Adrenal gland (tissue), 12 donors: ENCODE measurements around the gene PRKCA. TPM values are rescaled to one million over a fixed set of nuclear protein-coding genes. Genes with fewer than 3 reads are reported as not detected.

ENCODE experiments used
- DNase-seq, 7 donors: peaks; one replicate each; pipeline ENCODE4 v3.0.0-alpha.2; 2019 to 2020
- H3K27ac ChIP-seq, 5 donors: fragments of 200-600 bp; sonication (generic) in 4 of 5; 1 replicate in 3 of 5; 2 replicates in 2 of 5; pipeline versions ENCODE4 v1.5.1 to v1.8.0; 2016 to 2020; ENCODE audit warnings: mild to moderate bottlenecking in 1 of 5
- H3K27me3 ChIP-seq: fragments of 200-600 bp; 2 replicates; pipeline ENCODE4 v1.8.0; 2021
- H3K36me3 ChIP-seq, 2 donors: fragments of 200-600 bp; replicated peaks in 1 of 2; 1 replicate in 1 of 2; 2 replicates in 1 of 2; pipeline versions ENCODE4 v1.5.1 to v1.8.0; 2018 to 2022
- H3K4me1 ChIP-seq, 2 donors: fragments of 200-600 bp; replicated peaks in 1 of 2; 1 replicate in 1 of 2; 2 replicates in 1 of 2; pipeline versions ENCODE4 v1.5.1 to v1.8.0; 2018 to 2021
- H3K4me3 ChIP-seq, 4 donors: fragments of 200-600 bp; sonication (generic) in 3 of 4; one replicate each; pipeline ENCODE4 v1.5.1; 2016 to 2018
- H3K9me3 ChIP-seq, 3 donors: fragments of 200-600 bp; sonication (generic) in 1 of 3; replicated peaks in 1 of 3; 1 replicate in 2 of 3; 2 replicates in 1 of 3; pipeline versions ENCODE4 v1.5.1 to v1.8.0; 2016 to 2021
- POLR2A ChIP-seq, 2 donors: fragments of 450-650 bp; IDR thresholded peaks; one replicate each; pipeline ENCODE4 v1.6.1; 2017; ENCODE audit warnings: antibody characterized with exemption in 2 of 2, mild to moderate bottlenecking in 2 of 2, moderate library complexity in 1 of 2
- WGBS, 4 donors: extraction: QIAGEN DNeasy Blood & Tissue Kit in 2 of 4; methylation state at CpG; one replicate each; pipeline versions ENCODE4 v1.1.5 to v1.1.7; 2013 to 2017; 5-methylcytosine and 5-hydroxymethylcytosine counted together
- intact Hi-C, 2 donors: fragments of 100-400 bp; cut with DNase I; formaldehyde crosslinking; loops; one replicate each; pipeline versions ENCODE4 v1.14.1 to v1.15.0; 2022 to 2023
- polyA plus RNA-seq, 3 donors: library from polyadenylated mRNA; stranded (reverse); fragments of 200-250 nt in 2 of 3; fragments of 350-450 nt in 1 of 3; fragmentation: Illumina TruSeq in 1 of 3; extraction: RNeasy Lipid Tissue Mini Kit (QIAGEN cat#74804) in 1 of 3; gene quantifications; one replicate each; pipeline ENCODE4 v1.2.3, GENCODE V29; 2013 to 2014
- total RNA-seq, 9 donors: library from RNA; depleted of rRNA in 4 of 9; stranded (reverse); fragments of >200 nt in 4 of 9; fragments of 120-200 nt in 1 of 9; fragmentation: NEBNext Ultra II Directional in 1 of 9; extraction: Animal tissue kit (Norgen Biotek cat#: 25700) in 1 of 9; gene quantifications; one replicate each; pipeline versions ENCODE4 v1.1.0 to v1.2.4, GENCODE V29; 2013 to 2023
- TF ChIP-seq, protein P1 (sequence below), 6 experiments: fragments of 450-650 bp in 4 of 6; fragments of 200-600 bp in 2 of 6; sonication (generic) in 1 of 6; IDR thresholded peaks; 1 replicate in 5 of 6; 2 replicates in 1 of 6; pipeline versions ENCODE4 v1.5.1 to v1.8.0; 2016 to 2021; ENCODE audit warnings: antibody characterized with exemption in 6 of 6, mild to moderate bottlenecking in 2 of 6, moderate library complexity in 1 of 6
- donor health status: healthy with polysubstance abuse.
- donor health status: Bipolar disorder and iron deficiency.
- donor health status: DM: yes; HTN: yes; CAD: no.
- donor health status: DM: no; HTN: no; CAD: no.
- donor health status: DM: no; HTN: no; CAD: no.
- donor health status: DM: yes; HTN: yes; CAD: no.

Gene PRKCA
- total and polyA plus RNA-seq, 12 donors, result 15.1 to 202 (median 84.1) TPM

DNA sequence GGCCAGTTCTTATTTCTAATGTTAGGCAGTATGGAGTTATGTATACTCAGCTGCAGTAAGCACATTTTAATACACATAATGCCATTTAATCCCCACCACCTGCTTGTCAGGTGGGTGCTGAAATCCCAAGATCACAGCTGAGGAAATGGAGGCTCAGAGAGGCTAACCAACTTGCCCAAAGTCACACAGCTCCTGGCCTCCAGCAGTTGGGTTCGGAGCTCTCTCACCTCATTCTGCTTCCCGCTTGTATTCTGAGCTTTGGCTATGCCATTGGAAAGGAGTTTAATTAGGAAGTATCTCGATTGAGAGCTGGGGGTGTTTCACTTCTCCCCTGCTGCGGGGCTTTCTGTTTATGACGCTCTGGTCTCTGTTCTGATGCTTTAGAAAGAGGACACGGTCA, 459.9 kb downstream of the PRKCA start:
- no peak overlapping the region for H3K27ac ChIP-seq
- TF ChIP-seq, protein P1, sequence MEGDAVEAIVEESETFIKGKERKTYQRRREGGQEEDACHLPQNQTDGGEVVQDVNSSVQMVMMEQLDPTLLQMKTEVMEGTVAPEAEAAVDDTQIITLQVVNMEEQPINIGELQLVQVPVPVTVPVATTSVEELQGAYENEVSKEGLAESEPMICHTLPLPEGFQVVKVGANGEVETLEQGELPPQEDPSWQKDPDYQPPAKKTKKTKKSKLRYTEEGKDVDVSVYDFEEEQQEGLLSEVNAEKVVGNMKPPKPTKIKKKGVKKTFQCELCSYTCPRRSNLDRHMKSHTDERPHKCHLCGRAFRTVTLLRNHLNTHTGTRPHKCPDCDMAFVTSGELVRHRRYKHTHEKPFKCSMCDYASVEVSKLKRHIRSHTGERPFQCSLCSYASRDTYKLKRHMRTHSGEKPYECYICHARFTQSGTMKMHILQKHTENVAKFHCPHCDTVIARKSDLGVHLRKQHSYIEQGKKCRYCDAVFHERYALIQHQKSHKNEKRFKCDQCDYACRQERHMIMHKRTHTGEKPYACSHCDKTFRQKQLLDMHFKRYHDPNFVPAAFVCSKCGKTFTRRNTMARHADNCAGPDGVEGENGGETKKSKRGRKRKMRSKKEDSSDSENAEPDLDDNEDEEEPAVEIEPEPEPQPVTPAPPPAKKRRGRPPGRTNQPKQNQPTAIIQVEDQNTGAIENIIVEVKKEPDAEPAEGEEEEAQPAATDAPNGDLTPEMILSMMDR (IDR thresholded peaks at IDR 0.05), result no peak
- TF ChIP-seq POLR2A (IDR thresholded peaks at IDR 0.05), result no peak
- H3K9me3 ChIP-seq, result no peaks in the 10 kb centered on the region
- H3K27me3 ChIP-seq, result no peaks in the 10 kb centered on the region
- WGBS, 4 donors, result 89 to 93% (median 90%) methylated on average over 6 of the region's 6 CpGs
- H3K36me3 ChIP-seq, result no peaks in the 10 kb centered on the region
- intact Hi-C loops, result no loop called here
- no peak overlapping the region for H3K4me3 ChIP-seq
- H3K4me1 ChIP-seq, result no peaks in the 10 kb centered on the region
- DNase-seq, result no peak

DNA sequence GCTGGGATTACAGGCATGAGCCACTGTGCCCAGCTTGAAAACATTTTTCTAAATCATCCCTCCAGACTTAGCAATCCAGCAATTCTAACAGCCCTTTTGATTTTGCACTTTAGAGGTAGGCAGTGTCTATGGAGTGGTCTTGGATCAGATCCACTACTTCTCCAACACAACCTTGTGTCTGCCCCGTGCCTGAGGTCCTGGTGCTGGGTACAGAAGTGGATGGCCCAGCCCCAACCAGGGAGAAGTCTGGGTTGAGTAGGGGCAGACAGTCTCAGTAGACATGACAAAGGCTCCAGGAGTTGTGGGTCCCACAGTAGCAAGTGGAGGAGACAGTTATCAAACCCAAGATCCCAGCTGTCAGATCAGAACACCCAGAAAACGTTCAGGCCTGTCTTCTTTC, 460.6 kb downstream of the PRKCA start:
- no peaks in the 10 kb centered on the region for H3K36me3 ChIP-seq

DNA sequence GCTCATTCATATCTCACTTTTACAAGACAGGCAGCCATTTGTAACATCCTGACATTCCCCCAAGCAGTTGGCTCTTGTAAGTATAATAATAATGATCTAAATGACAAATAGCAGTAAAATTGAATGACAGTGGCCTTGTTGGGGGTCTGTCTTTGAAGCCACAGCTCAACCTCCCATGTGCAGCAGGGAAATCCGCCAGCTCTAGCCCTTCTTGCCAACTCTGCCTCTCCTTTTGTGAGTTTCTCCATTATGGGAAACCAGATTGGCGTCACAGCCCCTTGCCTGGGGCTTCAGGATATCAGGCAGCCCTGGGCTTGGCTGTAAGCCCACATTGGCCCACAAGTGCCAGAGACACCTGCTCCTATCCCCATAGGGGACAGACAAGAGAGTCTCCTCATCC, 462.1 kb downstream of the PRKCA start:
- Histone ChIP-seq H3K27me3 (no peaks in the 10 kb centered on the region), H3K9me3 (no peaks in the 10 kb centered on the region), H3K4me3 (no peak overlapping the region), H3K4me1 (no peaks in the 10 kb centered on the region), H3K27ac (no peak overlapping the region), H3K36me3 (no peaks in the 10 kb centered on the region)
- TF ChIP-seq POLR2A (IDR thresholded peaks at IDR 0.05), result no peak
- TF ChIP-seq, protein P1 (IDR thresholded peaks at IDR 0.05), result no peak
- intact Hi-C loops, result no loop called here
- 97 to 100% (median 99%) methylated on average over 1 to 2 of the region's 2 CpGs for WGBS, 4 donors
- DNase-seq, result no peak

More for the DNA sequence above, 460.6 kb downstream of the PRKCA start:
- no peak for TF ChIP-seq POLR2A (IDR thresholded peaks at IDR 0.05)
- TF ChIP-seq, protein P1 (IDR thresholded peaks at IDR 0.05), result no peak
- no peaks in the 10 kb centered on the region for H3K9me3 ChIP-seq
- H3K27me3 ChIP-seq, result no peaks in the 10 kb centered on the region
- H3K4me1 ChIP-seq, result no peaks in the 10 kb centered on the region
- H3K27ac ChIP-seq, result no peak overlapping the region
- intact Hi-C loops, result no loop called here
- no peak for DNase-seq
- no peak overlapping the region for H3K4me3 ChIP-seq
- 74 to 91% (median 82%) methylated on average over 2 of the region's 2 CpGs for WGBS, 4 donors

DNA sequence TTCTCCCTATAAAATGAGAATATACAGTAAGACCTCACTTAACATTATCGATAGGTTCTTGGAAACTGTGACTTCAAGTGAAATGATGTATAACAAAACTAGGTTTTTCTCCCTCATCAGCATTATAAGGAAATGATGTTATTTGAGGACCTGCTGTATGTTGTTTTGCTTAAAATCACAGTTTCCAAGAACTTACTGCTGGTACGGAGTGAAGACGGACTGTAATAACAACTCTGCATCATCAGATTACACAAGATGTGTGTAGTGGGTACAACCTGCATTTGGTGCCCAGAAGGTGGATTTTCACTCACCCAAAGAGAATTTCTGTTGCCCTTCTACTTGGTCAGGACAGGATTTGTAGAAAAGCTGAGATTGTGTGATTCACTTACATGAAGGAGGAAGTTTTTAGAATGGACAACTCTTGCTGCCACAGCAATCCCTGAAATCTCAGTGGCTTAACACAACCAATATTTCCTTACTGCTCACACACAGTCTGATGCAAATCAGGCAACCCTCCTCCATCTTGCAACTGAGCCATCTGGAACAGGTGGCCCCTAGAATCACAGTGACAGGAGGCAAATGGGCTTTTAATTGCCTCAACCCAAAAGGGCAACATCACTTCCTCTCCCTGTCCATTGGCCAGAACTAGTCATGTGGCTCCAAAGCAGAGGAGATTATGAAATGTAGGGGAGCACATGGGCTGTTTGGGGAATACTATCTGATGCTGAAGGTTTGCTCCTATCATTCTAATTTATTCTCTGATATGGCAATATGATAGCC, 464.9 kb downstream of the PRKCA start:
- Histone ChIP-seq H3K27me3 (no peaks in the 10 kb centered on the region), H3K27ac (no peak overlapping the region), H3K4me3 (no peak overlapping the region), H3K36me3 (no peaks in the 10 kb centered on the region), H3K9me3 (no peaks in the 10 kb centered on the region), H3K4me1 (no peaks in the 10 kb centered on the region)
- 91 to 96% (median 95%) methylated on average over 3 of the region's 3 CpGs for WGBS, 4 donors
- intact Hi-C loops, result no loop called here
- no peak for TF ChIP-seq POLR2A (IDR thresholded peaks at IDR 0.05)
- TF ChIP-seq, protein P1 (IDR thresholded peaks at IDR 0.05), result no peak
- no peak for DNase-seq
